Measurements from ENCODE around the gene ZNF573. TPM values are rescaled to one million over a fixed set of nuclear protein-coding genes. Genes with fewer than 3 reads are reported as not detected.
"Not testable (repeated sequence)": the region's sequence is repeated elsewhere in the genome, so short reads cannot be mapped to it uniquely, and the experiment has no call there.

ZNF573 gene
- polyA plus RNA-seq (2013, experiment 1 of 2): 1.6 TPM
- 2.7 TPM for polyA plus RNA-seq (2013, experiment 2 of 2)

GRCh38 chr19:37779127-37780005 is at the start of gene ZNF573:
TSS of gene ZNF573 (minus strand) at chr19:37779586. CDS start at chr19:37773729, 5,857 bp downstream.
- Histone ChIP-seq H2BK12ac (ENCODE audit: low read length in 2 of 2) (no peak within 1 kb of the TSS), H3K18ac (ENCODE audit: low read depth in 1 of 2, low read length in 2 of 2) (peak within 1 kb of the TSS; percentile 85 to 88), H3K4ac (ENCODE audit: low read depth in 1 of 2, low read length in 2 of 2) (peak within 1 kb of the TSS; percentile 34 to 96), H3K27me3 (ENCODE audit: control insufficient read depth in 1 of 2, insufficient read depth in 1 of 2, low read length in 2 of 2) (no peaks in the 10 kb centered on the region), H3K27ac (ENCODE audit: low read length, poor library complexity, severe bottlenecking) (peak within 1 kb of the TSS; percentile 87), H2BK120ac (ENCODE audit: low read depth, low read length) (peak within 1 kb of the TSS; percentile 39), H3K36me3 (ENCODE audit: control insufficient read depth in 1 of 2, insufficient read depth in 2 of 2, low read depth in 1 of 2, low read length in 2 of 2) (no peaks in the 10 kb centered on the region), H2AFZ (ENCODE audit: low read depth, low read length) (peak within 1 kb of the TSS; percentile 78), H4K8ac (ENCODE audit: low read length) (peak within 1 kb of the TSS; percentile 99), H3K79me1 (replicated peaks; ENCODE audit: low read length, poor library complexity, severe bottlenecking) (peaks cover 3% of the 10 kb centered on the region), H3K14ac (ENCODE audit: low read length in 2 of 2) (no peak within 1 kb of the TSS), H3K4me2 (ENCODE audit: low read length, poor library complexity, severe bottlenecking) (peak within 1 kb of the TSS; percentile 88), H2BK5ac (ENCODE audit: low read depth, low read length, poor library complexity, severe bottlenecking) (peak within 1 kb of the TSS; percentile 60), H3K4me3 (ENCODE audit: insufficient read depth in 1 of 2, low read depth in 1 of 2, low read length in 2 of 2) (peak within 1 kb of the TSS; percentile 79 to 93), H3K9ac (ENCODE audit: low read length) (peak within 1 kb of the TSS; percentile 87), H4K91ac (ENCODE audit: low read length) (peak within 1 kb of the TSS; percentile 44), H2AK5ac (ENCODE audit: low read length, severe bottlenecking) (no peak within 1 kb of the TSS), H3K4me1 (ENCODE audit: control insufficient read depth, insufficient read depth, low read depth, low read length) (peaks cover 2% of the 10 kb centered on the region), H3K23ac (ENCODE audit: low read length in 2 of 2) (peak within 1 kb of the TSS in 1 of 2 experiments; percentile 81), H2BK15ac (ENCODE audit: low read depth, poor library complexity, severe bottlenecking) (peak within 1 kb of the TSS; percentile 12), H3K9me3 (ENCODE audit: control insufficient read depth, low read length) (peaks cover 3% of the 10 kb centered on the region)
- peak; percentile 94 for DNase-seq
- under 1% methylated on average over 45 of the region's 47 CpGs for WGBS

GRCh38 chr19:37817180-37817981 is 38.0 kb upstream of the ZNF573 start:
- Histone ChIP-seq H3K27me3 (ENCODE audit: control insufficient read depth in 1 of 2, insufficient read depth in 1 of 2, low read length in 2 of 2) (no peaks in the 10 kb centered on the region), H2BK15ac (ENCODE audit: low read depth, poor library complexity, severe bottlenecking) (no peak overlapping the region), H3K36me3 (ENCODE audit: control insufficient read depth in 1 of 2, insufficient read depth in 2 of 2, low read depth in 1 of 2, low read length in 2 of 2) (no peaks in the 10 kb centered on the region), H3K4me3 (ENCODE audit: insufficient read depth in 1 of 2, low read depth in 1 of 2, low read length in 2 of 2) (peak overlapping the region; percentile 36 to 43), H3K23ac (ENCODE audit: low read length in 2 of 2) (no peak overlapping the region), H3K27ac (ENCODE audit: low read length, poor library complexity, severe bottlenecking) (no peak overlapping the region), H2BK5ac (ENCODE audit: low read depth, low read length, poor library complexity, severe bottlenecking) (no peak overlapping the region), H3K4me2 (ENCODE audit: low read length, poor library complexity, severe bottlenecking) (peak overlapping the region; percentile 23), H3K4me1 (ENCODE audit: control insufficient read depth, insufficient read depth, low read depth, low read length) (peaks cover 5% of the 10 kb centered on the region), H4K8ac (ENCODE audit: low read length) (no peak overlapping the region), H3K4ac (ENCODE audit: low read depth in 1 of 2, low read length in 2 of 2) (no peak overlapping the region), H4K91ac (ENCODE audit: low read length) (no peak overlapping the region), H3K79me1 (replicated peaks; ENCODE audit: low read length, poor library complexity, severe bottlenecking) (no peaks in the 10 kb centered on the region), H3K14ac (ENCODE audit: low read length in 2 of 2) (no peak overlapping the region), H3K9me3 (ENCODE audit: control insufficient read depth, low read length) (peaks cover 75% of the 10 kb centered on the region), H3K18ac (ENCODE audit: low read depth in 1 of 2, low read length in 2 of 2) (no peak overlapping the region), H2BK120ac (ENCODE audit: low read depth, low read length) (no peak overlapping the region), H2AK5ac (ENCODE audit: low read length, severe bottlenecking) (no peak overlapping the region), H2BK12ac (ENCODE audit: low read length in 2 of 2) (no peak overlapping the region), H2AFZ (ENCODE audit: low read depth, low read length) (no peak overlapping the region), H3K9ac (ENCODE audit: low read length) (peak overlapping the region; percentile 68)
- no peak for DNase-seq
- 12% methylated on average over 60 of the region's 60 CpGs for WGBS

- H2BK12ac ChIP-seq (ENCODE audit: low read length in 2 of 2); H3K23ac ChIP-seq (ENCODE audit: low read length in 2 of 2); H3K4ac ChIP-seq (ENCODE audit: low read depth in 1 of 2, low read length in 2 of 2); H3K4me3 ChIP-seq (ENCODE audit: insufficient read depth in 1 of 2, low read depth in 1 of 2, low read length in 2 of 2); H2BK5ac ChIP-seq (ENCODE audit: low read depth, low read length, poor library complexity, severe bottlenecking); H3K18ac ChIP-seq (ENCODE audit: low read depth in 1 of 2, low read length in 2 of 2); H3K79me1 ChIP-seq (replicated peaks; ENCODE audit: low read length, poor library complexity, severe bottlenecking); H2AFZ ChIP-seq (ENCODE audit: low read depth, low read length); H4K8ac ChIP-seq (ENCODE audit: low read length); H3K9ac ChIP-seq (ENCODE audit: low read length); H3K27ac ChIP-seq (ENCODE audit: low read length, poor library complexity, severe bottlenecking); H3K36me3 ChIP-seq (ENCODE audit: control insufficient read depth in 1 of 2, insufficient read depth in 2 of 2, low read depth in 1 of 2, low read length in 2 of 2); H3K4me1 ChIP-seq (ENCODE audit: control insufficient read depth, insufficient read depth, low read depth, low read length); H3K14ac ChIP-seq (ENCODE audit: low read length in 2 of 2); H4K91ac ChIP-seq (ENCODE audit: low read length); H3K4me2 ChIP-seq (ENCODE audit: low read length, poor library complexity, severe bottlenecking); H3K27me3 ChIP-seq (ENCODE audit: control insufficient read depth in 1 of 2, insufficient read depth in 1 of 2, low read length in 2 of 2); DNase-seq; H2BK120ac ChIP-seq (ENCODE audit: low read depth, low read length); H2BK15ac ChIP-seq (ENCODE audit: low read depth, poor library complexity, severe bottlenecking); H2AK5ac ChIP-seq (ENCODE audit: low read length, severe bottlenecking): not testable (repeated sequence)
- H3K9me3 ChIP-seq (ENCODE audit: control insufficient read depth, low read length): peaks cover 66% of the 10 kb centered on the region
- 61% methylated on average over 5 of the region's 5 CpGs for WGBS
These were observed 36.2 kb upstream of the ZNF573 start for GRCh38 chr19:37815611-37816010.

DNA sequence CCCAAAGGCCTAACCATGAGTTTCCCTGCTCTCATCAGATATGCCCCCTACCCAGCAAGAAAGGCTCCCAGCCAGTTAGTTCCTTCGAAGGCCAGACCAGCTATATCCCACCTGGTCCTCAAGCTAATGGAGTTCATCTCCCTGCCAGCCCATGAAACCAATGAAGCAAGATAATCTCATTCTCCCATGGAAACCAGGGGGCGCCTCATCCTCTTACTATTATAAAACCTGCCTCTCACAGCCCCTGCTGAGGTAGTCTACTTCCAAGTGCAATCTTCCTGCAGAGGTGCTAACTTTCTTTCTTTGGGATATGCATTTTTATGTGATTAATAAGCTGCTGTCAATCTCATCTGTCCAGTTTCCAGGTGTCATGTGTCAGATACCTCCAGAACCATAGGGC is 34.0 kb upstream of the ZNF573 start:
- H2AK5ac ChIP-seq (ENCODE audit: low read length, severe bottlenecking): no peak overlapping the region
- H3K4me2 ChIP-seq (ENCODE audit: low read length, poor library complexity, severe bottlenecking): no peak overlapping the region
- no peak overlapping the region for H3K4me3 ChIP-seq (ENCODE audit: insufficient read depth in 1 of 2, low read depth in 1 of 2, low read length in 2 of 2)
- H3K18ac ChIP-seq (ENCODE audit: low read depth in 1 of 2, low read length in 2 of 2): no peak overlapping the region
- no peak overlapping the region for H3K27ac ChIP-seq (ENCODE audit: low read length, poor library complexity, severe bottlenecking)
- H2BK5ac ChIP-seq (ENCODE audit: low read depth, low read length, poor library complexity, severe bottlenecking): no peak overlapping the region
- H2BK12ac ChIP-seq (ENCODE audit: low read length in 2 of 2): no peak overlapping the region
- no peak overlapping the region for H4K8ac ChIP-seq (ENCODE audit: low read length)
- peaks cover 61% of the 10 kb centered on the region for H3K9me3 ChIP-seq (ENCODE audit: control insufficient read depth, low read length)
- no peak overlapping the region for H3K4ac ChIP-seq (ENCODE audit: low read depth in 1 of 2, low read length in 2 of 2)
- no peaks in the 10 kb centered on the region for H3K36me3 ChIP-seq (ENCODE audit: control insufficient read depth in 1 of 2, insufficient read depth in 2 of 2, low read depth in 1 of 2, low read length in 2 of 2)
- H3K27me3 ChIP-seq (ENCODE audit: control insufficient read depth in 1 of 2, insufficient read depth in 1 of 2, low read length in 2 of 2): no peaks in the 10 kb centered on the region
- no peak overlapping the region for H2BK120ac ChIP-seq (ENCODE audit: low read depth, low read length)
- H3K14ac ChIP-seq (ENCODE audit: low read length in 2 of 2): no peak overlapping the region
- no peak overlapping the region for H3K9ac ChIP-seq (ENCODE audit: low read length)
- no peak overlapping the region for H2BK15ac ChIP-seq (ENCODE audit: low read depth, poor library complexity, severe bottlenecking)
- no peak for DNase-seq
- 66% methylated on average over 1 of the region's 2 CpGs for WGBS
- no peak overlapping the region for H4K91ac ChIP-seq (ENCODE audit: low read length)
- peaks cover 5% of the 10 kb centered on the region for H3K4me1 ChIP-seq (ENCODE audit: control insufficient read depth, insufficient read depth, low read depth, low read length)
- no peaks in the 10 kb centered on the region for H3K79me1 ChIP-seq (replicated peaks; ENCODE audit: low read length, poor library complexity, severe bottlenecking)
- H2AFZ ChIP-seq (ENCODE audit: low read depth, low read length): no peak overlapping the region
- no peak overlapping the region for H3K23ac ChIP-seq (ENCODE audit: low read length in 2 of 2)
